Measurements from ENCODE around the gene DNAH9.

The DNAH9 gene

DNA sequence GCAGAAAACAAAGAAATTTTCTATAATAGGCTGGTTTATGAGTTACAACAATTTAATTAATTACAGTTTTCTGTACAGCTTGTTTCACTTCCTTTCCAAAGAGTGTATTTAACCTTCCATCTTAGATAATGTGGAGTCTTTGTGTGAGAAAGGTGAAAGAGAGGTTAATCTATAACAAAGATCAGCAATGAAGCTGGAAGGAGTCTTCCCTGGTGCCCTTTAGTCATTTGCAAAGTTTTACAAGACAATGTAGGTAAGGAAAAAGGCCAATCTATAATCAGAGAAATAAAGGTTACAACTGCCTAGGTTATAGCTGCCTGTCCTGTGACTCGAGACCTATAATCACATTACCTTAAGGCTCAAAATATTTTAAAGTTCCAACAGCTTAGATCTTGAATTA lies 257.0 kb downstream of the DNAH9 start:
- DNase-seq = no peak

DNA sequence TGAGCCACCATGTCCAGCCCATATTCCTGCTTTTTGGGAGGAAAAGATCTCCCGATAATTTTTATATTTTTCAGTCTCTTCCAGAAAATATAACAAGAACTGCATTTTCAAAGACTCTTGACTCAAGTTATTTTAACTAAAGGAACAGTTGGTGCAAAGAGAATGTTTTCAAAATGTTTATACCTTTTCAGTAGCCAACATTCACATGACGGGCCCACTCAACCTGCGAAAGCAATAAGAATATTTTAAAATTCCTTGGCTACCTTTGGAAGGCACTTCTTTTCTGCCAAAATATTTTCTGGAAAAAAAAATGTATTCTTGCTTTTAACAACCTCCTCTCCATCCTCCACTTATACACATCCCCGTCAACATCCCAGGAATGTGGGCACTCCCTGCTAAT lies 258.7 kb downstream of the DNAH9 start:
- no peak for DNase-seq

DNA sequence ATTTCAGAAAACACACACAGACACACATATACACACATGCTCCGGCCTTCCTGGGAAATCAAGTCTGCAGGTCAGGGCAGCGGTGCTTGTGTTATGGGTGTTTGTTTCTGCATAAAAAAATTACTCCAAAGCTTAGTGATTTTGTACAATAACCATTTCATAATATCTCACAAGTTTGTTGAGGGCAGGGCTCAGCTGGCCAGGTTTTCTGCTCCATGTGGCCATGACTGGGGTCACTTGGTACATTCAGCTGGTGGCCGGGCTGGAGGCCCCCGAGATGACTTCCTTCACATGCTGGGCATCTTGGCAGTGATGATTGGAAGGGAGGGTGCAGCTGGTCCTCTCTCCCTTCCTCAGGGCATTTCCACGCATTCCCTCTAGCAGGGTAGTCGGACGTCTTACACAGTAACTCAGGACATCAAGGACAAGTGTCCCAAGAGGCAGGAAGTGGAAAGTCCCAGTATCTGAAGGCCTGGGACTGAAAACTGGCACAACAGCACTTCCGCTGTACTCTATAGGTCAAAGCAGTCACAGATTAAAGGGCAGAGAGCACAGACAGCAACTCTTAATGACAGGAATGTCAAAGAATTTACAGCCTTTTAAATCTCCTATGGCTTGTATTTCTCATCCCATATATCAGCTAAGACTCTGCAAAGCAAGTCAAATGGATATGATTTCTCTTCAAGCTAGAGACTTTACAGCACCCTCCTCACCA lies 271.6 kb downstream of the DNAH9 start:
- no peak for DNase-seq

DNA sequence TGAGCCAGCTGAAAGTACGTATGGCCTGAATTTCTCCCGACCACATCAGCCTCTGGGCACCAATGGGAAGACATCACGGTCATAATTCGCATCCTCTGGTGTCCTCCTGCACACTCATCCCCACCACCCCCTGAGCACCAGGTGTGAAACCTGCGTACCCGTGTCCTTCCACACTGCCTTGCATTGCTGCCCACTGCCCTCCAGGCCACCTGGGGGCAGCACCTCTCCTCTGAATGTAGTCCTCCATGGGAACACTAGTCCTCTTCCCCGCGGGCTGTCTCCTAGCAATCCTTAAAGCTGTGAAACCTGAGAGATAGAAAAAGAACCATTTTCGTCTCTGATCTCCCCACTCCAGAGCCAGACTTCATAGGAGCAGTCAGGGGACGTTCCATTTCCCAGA lies 273.5 kb downstream of the DNAH9 start:
- DNase-seq = no peak

DNA sequence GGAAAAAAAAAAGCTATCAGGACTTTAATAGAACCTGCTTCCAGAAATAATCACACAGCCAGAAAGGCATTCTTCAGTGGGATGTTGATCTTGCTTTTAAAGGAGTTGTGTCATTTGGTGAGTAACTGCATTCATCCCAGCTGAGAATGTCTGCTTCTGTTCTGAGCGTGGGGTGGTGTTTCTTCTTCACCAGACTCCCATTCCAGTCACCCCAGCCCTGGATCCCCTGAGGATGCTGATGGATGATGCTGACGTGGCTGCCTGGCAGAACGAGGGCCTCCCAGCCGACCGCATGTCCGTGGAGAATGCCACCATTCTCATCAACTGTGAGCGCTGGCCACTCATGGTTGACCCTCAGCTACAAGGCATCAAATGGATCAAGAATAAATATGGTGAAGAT lies 276.5 kb downstream of the DNAH9 start:
- no peak for DNase-seq

DNA sequence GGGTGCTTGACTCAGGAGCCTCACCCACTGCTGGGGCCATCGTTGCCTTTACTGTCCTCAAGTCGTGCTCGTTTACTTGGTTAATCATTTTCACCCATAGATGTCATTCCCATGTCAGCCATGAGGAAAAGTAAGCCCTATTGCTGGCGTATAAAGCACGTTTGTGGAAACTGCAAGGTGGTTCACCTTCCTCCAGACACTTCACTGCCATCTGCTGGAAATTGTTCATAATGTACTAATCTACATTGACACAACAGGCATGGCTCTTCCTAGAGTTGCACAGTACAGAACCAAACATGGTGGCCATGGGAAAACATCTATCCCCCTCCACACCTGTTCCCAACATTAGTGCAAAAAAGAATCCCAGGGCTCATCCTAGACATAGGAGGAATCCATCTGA lies 282.4 kb downstream of the DNAH9 start:
- no peak for DNase-seq

DNA sequence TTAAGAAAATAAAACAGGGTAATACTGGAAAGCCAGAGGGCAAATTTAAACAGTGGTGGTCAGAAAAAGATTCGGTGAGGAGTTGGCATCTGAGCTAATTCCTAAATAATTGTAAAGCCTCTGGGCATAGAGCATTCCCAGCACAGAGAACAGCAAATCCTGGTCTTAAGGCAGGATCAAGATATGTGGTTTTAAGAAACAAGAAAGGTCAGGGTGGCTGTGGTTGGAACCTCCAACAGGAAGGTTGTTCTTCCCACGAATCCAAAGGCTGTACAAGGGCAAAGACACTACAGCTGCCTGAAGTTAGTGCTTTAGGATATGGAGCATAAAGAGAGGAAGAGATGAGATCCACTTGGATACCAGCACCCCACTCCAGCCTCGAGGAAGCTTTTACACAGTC lies 284.4 kb downstream of the DNAH9 start:
- DNase-seq = no peak

DNA sequence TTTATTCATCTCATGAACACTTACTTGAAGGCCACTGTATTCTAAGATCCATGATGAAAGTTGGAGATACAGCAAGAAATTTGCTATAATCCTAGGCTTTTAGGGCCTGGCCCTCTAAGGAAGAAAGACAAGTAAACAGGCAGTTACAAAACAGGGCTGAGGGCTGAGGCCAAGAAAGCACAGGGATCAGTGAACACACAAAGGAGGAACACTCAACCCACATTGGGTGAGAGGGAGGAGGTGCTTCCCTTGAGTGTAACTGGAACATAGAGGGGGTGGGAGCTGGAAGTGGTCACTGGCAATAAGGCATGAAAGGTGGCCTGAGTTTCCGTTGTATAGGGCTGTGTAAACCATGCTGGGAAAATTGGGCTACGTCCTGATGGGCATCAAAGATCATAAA lies 286.8 kb downstream of the DNAH9 start:
- DNase-seq = no peak

DNA sequence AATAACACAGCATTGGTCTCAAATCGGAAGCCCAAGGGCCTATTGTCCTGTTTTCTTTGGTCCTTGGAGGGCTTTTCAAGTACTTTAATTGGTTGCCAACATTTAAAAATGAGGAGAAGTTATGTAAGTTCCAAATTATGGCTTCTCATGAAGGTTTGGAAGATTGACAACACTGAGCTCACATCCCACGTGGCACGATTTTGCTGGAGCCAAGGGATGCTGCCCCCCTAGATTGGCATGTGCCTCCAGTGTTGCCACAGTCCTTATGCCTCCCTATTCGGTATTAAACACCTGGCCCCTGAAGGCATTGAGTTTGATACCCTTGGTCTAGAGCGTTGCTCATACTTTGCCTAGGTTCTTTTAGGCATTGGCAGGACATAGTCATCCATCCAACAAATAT lies 291.0 kb downstream of the DNAH9 start:
- no peak for DNase-seq

DNA sequence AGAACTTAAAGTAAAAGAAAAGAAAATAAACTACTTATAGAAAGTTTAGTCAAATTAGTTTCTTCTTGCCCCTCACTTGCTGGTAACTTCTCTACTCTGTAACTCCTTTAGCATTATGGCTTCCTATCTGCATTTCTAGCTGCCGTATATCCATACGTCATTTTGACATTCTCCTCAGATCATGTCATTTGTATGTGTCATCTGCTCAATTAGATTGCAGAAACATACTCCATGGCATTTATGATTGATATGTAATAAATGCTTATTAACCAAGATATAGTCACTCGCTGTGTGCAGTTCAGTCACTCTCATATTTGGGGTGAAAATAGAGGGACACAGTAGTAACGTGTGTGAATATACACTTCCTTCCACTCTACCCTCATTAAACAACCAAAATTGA lies 295.6 kb downstream of the DNAH9 start:
- DNase-seq = no peak

DNA sequence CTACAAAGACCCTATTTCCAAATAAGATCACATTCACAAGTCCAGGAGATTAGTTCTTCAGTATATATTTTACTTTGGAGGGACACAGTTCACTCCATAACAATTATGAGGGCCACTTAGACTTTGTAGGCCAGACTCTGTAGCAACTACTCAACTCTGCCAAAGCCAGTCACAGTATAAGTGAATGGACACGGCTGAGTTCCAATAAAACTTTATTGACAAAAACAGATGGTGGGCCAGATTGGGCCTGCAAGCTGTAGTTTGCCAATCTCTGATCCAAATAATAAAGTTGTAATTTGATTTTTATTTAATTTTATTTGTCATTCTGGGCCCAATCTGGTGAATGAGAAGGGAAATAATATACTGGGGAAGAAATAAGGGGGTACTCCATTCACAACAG lies 297.9 kb downstream of the DNAH9 start:
- no peak for DNase-seq

DNA sequence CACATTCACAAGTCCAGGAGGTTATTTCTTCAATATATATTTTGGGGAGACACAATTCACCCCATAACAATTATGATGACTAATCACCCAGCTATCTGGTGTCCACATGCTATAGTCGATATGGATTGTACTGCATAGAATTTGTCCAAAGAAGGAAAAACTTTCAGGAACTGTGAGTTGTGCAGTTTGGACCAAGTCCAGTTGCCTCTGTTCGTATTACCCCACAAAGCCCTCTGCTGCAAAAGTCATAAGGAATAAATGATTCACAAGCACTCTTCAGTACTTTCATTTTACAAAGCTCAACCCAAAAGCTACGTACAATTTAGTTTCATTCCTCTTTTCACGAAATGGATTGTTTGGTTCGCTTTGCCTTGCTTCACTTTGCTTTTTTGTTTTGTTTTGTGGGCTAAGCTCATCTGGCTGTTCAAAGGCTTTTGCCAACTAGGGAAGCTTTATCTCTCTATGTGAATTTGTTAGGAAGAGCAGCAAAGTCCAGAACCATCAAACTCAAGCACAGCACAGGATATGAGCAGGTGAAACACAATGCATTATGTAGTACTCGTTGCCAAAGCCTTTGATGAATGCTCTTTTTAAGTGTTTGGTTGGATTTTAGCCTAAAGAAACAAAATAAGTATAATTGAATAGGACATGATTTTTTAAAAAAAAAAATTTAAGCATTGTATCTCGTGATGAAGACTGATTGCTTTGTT lies 300.4 kb downstream of the DNAH9 start:
- DNase-seq = no peak

DNA sequence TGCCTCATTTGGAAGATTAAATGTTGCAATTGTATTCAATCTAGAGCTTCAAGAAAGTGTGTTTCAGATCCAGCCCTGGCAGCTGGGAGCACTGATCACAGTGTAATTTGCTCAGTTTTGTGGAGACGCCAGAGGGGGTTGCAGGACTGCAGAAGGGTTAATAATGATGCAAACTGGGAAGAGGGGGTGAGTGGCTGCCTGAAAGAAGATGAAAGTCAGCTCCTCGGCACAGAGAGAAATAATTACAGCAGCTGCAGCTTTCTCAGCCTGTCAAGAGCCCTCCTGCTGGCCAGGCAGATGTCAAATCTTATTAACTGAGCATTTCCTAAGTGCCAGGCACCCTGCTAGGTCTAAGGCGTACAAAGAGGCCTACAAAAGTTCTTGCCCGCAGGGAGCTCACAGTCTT lies 301.3 kb downstream of the DNAH9 start:
- DNase-seq = no peak

DNA sequence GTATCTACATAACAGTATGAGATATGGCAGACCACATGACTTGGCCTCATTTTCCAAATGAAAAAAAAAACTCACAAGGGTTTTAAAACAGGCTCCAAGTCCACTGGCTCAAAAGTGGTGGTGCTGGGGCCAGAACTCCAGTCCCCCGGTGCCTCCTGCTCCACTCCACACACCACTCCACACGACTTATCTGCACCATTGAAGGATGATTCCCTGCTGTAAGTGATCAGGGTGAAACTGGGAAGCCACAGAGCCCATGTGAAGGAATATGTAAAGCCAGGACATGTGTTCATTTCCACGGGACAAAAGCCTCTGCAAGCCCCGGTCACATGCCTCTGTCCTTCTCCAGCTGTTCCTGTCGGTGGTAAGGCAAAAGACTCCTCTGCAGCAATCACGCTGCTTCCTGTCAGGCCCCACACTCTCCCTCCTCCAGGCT lies 301.8 kb downstream of the DNAH9 start:
- no peak for DNase-seq

DNA sequence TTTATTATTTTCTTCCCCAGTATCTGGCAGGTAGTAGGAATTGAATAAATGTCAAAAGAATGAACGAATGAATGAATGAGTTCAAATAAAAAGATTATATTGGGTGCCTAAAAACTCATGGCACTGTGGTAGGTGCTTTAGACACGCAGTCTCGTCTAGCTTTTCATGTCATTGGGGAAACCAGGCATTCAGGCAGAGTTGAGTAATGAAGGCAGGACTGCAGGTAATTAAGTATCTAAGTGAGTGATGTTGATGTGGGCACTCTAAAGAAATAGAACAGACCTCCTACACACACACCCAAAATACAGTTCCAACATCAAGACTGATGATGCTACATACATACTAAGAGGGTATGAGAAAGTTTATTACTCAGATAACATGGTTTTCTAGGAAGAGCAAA lies 302.4 kb downstream of the DNAH9 start:
- DNase-seq = no peak

DNA sequence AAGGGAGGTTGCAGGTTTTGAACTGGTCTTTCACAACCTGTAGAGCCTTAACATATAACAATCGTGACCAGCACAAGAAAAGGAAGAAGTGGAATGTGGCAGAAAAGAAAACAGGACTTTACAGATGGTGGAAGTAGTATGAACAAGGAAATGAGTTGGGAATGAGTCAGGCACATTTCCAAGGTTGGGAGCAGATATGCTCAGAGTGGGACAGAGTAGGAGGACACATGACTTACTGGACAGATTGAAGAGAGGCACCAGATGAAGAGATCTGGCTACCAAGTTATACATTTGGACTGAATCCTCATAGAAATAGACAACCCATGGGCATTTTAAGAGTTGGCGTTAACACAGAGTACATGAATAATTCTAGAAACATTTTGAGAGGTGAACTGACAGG lies 303.7 kb downstream of the DNAH9 start:
- DNase-seq = no peak

DNA sequence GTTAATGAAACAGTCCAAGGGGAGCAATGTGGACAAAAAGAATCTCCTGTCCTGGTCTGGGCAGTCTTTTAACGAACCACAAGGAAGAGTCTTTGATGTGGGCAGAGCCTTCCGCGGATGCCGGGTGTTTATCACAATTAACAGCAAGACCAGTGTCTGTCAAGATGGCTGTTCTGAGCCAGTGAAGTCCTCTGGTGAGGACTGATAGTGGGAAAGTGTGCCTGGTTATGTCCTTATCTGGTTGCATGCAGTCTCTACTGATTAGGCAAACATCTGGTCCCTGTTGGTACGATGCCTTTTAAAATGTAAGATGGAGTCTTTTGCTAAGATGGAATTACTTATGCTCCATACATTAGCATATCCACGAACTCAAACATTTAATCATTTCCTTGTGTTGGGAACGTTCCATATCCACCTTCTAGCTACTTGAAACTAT lies 310.5 kb downstream of the DNAH9 start:
- DNase-seq = no peak

DNA sequence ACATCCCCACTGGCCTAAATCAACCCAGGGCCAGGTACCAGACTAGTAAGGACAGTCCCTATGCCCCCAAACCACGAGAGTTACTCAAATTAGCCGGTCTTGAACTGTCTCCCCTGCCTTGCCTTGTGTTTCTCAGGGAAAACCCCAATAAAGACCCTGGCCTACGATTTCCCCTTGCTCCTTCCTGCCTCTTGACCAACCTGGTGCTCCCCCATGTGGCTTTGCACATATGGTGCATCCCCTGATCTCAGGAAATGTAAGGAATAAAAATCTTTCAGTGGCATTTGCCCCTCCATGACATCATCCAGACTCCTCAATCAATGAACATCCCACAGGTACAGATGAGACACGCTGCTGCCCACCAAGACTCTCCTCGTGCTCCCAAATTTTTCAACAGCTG lies 311.1 kb downstream of the DNAH9 start:
- no peak for DNase-seq

DNA sequence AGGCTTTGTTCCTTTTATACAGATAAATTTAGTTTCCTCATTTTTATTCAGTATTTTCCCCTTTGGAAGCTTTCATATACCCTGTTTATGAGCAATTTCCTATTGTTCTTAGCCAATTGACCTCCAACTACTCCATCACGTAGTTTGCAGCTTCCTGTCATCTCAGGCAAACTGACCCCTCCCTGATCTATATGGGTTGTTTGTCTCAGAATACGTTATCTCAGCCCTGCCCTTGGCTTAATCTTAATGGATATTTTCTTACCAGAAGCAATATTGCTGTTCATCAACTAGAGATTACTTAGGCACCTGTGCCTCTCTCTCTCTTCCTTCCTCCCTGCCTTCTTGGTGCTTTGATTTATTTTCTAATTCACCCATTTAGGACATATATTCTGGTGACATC lies 317.8 kb downstream of the DNAH9 start:
- DNase-seq = no peak

DNA sequence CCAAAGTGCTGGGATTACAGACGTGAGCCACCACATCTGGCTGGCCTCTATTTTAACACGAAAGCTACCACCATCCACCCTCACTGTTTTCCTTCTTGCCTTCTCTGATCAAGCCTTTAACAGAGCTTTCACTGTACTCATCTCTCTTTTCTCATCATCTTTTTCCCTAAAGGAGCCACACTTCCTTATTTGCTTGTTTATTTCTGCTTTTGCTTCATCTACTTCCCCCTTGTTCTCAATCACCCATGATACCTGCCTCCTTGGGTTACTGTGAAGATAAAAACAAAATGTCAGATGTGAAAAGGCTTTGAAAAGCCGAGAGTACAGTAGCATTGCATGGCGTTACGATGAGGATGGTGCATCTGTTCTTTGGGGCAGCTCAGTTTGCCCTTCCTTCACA lies 319.1 kb downstream of the DNAH9 start:
- DNase-seq = no peak

DNA sequence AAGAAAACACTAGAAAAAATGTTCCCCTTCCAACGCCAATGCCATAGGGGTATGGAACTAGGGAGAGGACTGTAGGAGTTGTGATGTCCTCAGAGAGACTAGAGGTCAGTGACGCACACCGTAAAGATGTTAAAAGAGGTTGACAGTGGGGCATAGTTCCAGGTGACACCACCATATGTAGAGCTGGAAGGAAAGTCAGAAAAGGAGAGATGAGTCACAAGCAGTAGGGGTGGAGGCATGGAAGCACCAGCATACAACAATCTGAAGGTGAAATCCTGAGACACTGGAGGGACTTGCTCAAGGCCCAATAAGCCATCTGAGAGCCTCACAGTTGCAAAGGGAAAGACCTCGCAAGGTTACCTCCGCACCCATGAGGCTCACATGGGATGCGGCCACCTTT lies 323.0 kb downstream of the DNAH9 start:
- DNase-seq = no peak

DNA sequence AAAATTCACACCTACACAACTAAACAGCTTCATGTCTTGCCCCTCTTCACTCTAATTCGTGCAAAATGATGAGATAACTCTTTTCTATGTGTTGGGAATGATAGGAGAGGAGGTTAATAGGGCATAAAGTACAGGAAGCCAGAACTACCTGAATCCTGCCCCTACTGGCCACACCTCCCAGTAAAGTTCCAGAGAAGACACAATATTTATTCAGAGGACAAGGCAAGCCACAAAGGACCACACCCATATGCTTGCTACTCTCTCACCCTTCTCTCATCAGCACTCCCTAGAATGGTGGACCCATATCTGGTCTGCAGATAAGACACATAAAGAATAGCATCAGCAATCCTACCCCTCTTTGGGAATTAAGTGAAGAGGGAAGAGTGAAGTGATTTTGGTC lies 324.4 kb downstream of the DNAH9 start:
- no peak for DNase-seq

DNA sequence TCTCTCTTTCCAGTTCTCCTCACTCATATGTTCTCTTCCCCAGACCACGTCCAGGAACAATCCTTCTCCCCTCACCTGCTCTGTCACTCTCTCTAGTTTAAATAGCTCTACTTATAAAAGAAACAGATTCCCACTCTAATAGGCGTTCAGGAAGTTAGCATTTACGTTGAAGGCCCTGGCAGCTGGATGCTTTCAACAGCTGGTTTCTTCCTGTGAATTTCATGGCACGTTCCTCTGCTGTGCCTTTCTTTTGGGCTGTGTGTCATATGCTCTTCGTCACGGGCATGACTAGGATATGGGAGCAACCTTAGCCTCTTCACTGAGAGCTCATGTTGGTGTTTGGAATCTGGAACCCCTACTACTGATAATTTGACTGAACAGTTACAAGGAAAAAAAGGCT lies 325.8 kb downstream of the DNAH9 start:
- DNase-seq = no peak

DNA sequence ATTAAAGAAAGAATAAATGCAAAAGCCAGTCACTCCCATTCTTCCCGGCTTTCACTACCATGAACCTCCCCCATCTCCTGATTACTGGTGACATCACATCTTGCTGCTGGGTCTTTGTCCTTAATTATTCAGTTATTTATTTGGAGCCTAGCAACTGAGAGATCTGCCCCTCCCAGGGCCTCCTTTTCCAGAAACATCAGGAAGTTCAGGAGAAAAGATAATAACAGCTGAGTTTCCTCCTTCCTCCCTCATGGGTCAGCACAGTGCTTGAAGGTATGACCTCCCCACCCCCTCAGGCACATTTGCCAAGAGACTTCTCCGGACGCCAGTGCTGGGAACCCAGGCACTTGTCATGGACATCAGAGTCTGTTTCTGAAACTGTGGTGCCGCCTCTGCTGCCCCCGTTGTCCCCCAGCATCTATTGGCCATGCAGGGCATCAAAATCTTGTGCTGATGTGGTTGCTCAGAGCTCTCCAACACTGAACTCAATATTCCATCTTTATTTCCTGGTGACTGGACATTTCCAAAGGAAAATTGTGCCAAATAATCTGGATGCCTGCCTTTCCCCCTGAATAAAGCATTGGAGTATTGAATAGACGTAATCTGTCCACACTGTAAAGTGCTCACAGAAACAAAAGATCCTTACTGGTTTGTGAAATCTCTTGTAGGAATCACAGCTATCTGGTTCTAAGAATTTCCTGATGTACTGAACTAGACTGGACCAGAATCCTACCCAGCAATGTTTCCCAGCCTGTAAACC lies 327.2 kb downstream of the DNAH9 start:
- DNase-seq = no peak

All from suppressor macrophage treated with lipopolysaccharide for 4 hours (primary cell).